Endothelial cell (in vitro differentiated cells): ENCODE data around the gene OSBPL2. TPM values are rescaled to one million over a fixed set of nuclear protein-coding genes. Genes with fewer than 3 reads are reported as not detected.

Source experiments
- DNase-seq: peaks from one replicate; pipeline ENCODE4 v3.0.0; 2021; ENCODE audit warnings: low spot score
- H3K27ac Mint-ChIP-seq: one replicate; pipeline ENCODE4 v1.8.0; 2021; ENCODE audit warnings: mixed read lengths, inconsistent platforms; ENCODE audit not compliant: unreplicated experiment
- H3K27me3 Mint-ChIP-seq: one replicate; pipeline ENCODE4 v1.8.0; 2021; ENCODE audit warnings: mild to moderate bottlenecking, moderate library complexity, mixed read lengths, inconsistent platforms; ENCODE audit not compliant: unreplicated experiment
- H3K36me3 Mint-ChIP-seq: one replicate; pipeline ENCODE4 v1.8.0; 2021; ENCODE audit warnings: mild to moderate bottlenecking, low read depth, mixed read lengths, inconsistent platforms; ENCODE audit not compliant: unreplicated experiment
- H3K4me1 Mint-ChIP-seq: one replicate; pipeline ENCODE4 v1.8.0; 2021; ENCODE audit warnings: mild to moderate bottlenecking, mixed read lengths, inconsistent platforms; ENCODE audit not compliant: unreplicated experiment
- H3K4me3 Mint-ChIP-seq: one replicate; pipeline ENCODE4 v1.8.0; 2021; ENCODE audit warnings: mild to moderate bottlenecking, mixed read lengths, inconsistent platforms; ENCODE audit not compliant: unreplicated experiment
- H3K9me3 Mint-ChIP-seq: one replicate; pipeline ENCODE4 v1.8.0; 2021; ENCODE audit warnings: mixed read lengths, inconsistent platforms; ENCODE audit not compliant: unreplicated experiment
- total RNA-seq: library from RNA; stranded (reverse); fragmentation: NEBNext Ultra II Directional; extraction: Animal tissue kit (Norgen Biotek cat#: 25700); gene quantifications from one replicate; pipeline ENCODE4 v1.2.1, GENCODE V29; 2021; ENCODE audit not compliant: unreplicated experiment
- TF ChIP-seq, protein P1 (sequence below): fragments of 200-600 bp; sonication (generic); IDR thresholded peaks from one replicate; pipeline ENCODE4 v1.5.0; 2021; ENCODE audit warnings: antibody characterized with exemption; ENCODE audit not compliant: unreplicated experiment

Gene OSBPL2
- total RNA-seq, 1 donor from 2014 or later: 39.5 TPM

- no peak overlapping the region for H3K27ac Mint-ChIP-seq
- peaks cover 6% of the 10 kb centered on the region for H3K36me3 Mint-ChIP-seq
Measured at GRCh38 chr20:62206388-62206775, 31.9 kb upstream of the OSBPL2 start.

DNA sequence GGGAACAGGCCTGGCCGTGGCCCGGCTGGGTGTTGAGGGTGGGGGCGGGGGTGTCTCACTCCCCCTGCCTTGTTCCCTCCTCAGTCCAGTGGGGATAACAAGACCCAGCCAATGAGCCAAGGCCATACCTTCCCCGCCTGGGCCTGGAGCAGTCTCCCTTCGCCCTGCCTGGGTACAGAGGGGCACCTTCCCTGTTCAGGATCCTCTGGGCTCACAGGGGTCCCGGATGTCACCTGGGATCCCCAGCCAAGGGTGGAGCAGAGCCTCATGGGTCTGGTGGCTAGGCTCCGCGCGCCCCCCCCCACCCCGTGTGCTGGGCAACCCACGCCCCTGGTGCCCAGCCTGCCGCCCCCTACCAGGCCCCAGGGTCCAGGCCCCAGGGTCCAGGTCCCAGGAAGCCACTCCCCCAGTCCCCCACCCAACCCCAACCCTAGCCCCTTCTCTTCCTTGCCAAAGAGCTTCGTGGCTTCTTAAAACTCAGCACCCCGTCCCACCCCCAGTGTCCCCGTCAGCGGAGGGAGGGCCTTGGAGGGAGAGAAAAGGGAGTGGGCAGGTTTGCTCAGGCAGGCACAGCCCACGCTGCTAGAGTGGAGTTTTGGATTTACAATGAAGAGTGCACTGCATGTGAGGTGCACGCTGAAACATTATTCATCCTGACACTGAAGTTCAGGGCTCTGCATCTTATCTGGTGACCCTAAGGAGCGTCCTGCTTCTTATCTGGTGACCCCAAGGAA, 30.1 kb upstream of the OSBPL2 start:
- Mint-ChIP-seq H3K27ac (no peak overlapping the region), H3K9me3 (no peaks in the 10 kb centered on the region), H3K27me3 (peaks cover 8% of the 10 kb centered on the region), H3K4me3 (no peak overlapping the region), H3K4me1 (peaks cover 4% of the 10 kb centered on the region), H3K36me3 (peaks cover 3% of the 10 kb centered on the region)
- TF ChIP-seq, protein P1, sequence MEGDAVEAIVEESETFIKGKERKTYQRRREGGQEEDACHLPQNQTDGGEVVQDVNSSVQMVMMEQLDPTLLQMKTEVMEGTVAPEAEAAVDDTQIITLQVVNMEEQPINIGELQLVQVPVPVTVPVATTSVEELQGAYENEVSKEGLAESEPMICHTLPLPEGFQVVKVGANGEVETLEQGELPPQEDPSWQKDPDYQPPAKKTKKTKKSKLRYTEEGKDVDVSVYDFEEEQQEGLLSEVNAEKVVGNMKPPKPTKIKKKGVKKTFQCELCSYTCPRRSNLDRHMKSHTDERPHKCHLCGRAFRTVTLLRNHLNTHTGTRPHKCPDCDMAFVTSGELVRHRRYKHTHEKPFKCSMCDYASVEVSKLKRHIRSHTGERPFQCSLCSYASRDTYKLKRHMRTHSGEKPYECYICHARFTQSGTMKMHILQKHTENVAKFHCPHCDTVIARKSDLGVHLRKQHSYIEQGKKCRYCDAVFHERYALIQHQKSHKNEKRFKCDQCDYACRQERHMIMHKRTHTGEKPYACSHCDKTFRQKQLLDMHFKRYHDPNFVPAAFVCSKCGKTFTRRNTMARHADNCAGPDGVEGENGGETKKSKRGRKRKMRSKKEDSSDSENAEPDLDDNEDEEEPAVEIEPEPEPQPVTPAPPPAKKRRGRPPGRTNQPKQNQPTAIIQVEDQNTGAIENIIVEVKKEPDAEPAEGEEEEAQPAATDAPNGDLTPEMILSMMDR: no peak
- DNase-seq: no peak

More at GRCh38 chr20:62206388-62206775, 31.9 kb upstream of the OSBPL2 start:
- TF ChIP-seq, protein P1: no peak
- Mint-ChIP-seq H3K4me1 (peaks cover 14% of the 10 kb centered on the region), H3K27me3 (peaks cover 11% of the 10 kb centered on the region), H3K4me3 (no peak overlapping the region), H3K9me3 (no peaks in the 10 kb centered on the region)
- DNase-seq: no peak

- peak overlapping the region; percentile 47 for H3K4me3 Mint-ChIP-seq
Measured at GRCh38 chr20:62208795-62209755, 29.2 kb upstream of the OSBPL2 start.

DNA sequence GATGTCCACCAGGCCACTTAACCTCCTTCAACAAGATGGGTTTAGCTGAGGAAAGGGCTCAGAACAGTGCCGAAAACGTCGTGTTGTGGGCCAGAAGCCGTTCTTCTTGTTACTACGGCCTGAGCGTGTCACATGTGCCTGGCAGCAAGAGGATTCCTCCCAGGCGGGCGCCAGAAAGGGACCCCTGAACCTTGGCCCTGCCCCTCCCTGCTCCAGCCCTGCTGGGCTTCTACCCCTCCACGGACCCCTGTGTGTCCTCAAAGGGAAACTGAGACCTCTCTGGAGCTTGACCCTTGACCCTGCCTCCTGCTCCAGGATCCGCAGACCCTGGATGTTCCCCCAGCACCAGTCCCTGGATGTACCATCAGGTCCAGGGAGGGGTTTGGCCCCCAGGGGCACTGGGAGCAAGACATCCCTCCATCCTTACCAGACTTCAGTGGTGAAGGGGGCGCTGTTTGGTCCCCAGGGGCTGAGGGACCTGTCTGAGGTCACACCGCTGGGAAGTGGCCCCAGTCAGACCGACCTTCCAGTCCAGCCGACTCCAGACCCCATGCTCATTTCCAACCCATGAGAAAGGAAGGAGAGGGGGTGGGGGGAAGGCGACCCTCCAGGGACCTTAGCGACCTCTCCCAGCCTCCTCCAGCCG, 28.3 kb upstream of the OSBPL2 start:
- DNase-seq: no peak
- Mint-ChIP-seq H3K4me1 (no peaks in the 10 kb centered on the region), H3K9me3 (no peaks in the 10 kb centered on the region), H3K4me3 (no peak overlapping the region), H3K27me3 (peaks cover 3% of the 10 kb centered on the region), H3K36me3 (no peaks in the 10 kb centered on the region), H3K27ac (no peak overlapping the region)
- TF ChIP-seq, protein P1: no peak

More at GRCh38 chr20:62208795-62209755, 29.2 kb upstream of the OSBPL2 start:
- H3K27ac Mint-ChIP-seq: no peak overlapping the region
- H3K27me3 Mint-ChIP-seq: peaks cover 3% of the 10 kb centered on the region
- no peaks in the 10 kb centered on the region for H3K9me3 Mint-ChIP-seq
- H3K36me3 Mint-ChIP-seq: no peaks in the 10 kb centered on the region
- TF ChIP-seq, protein P1: no peak
- peak; percentile 38 for DNase-seq
- no peaks in the 10 kb centered on the region for H3K4me1 Mint-ChIP-seq
